Metanephros (tissue), 2 donors: ENCODE results near the gene STYX. TPM values are rescaled to one million over a fixed set of nuclear protein-coding genes. Genes with fewer than 3 reads are reported as not detected.

Experiments used
- small RNA-seq: library from RNA; depleted of rRNA; stranded (forward); fragments of <200 nt; gene quantifications from one replicate; pipeline ENCODE3, GENCODE V24; 2014; ENCODE audit warnings: low replicate concordance
- total RNA-seq: library from RNA; depleted of rRNA; stranded (reverse); fragments of >200 nt; gene quantifications from one replicate; pipeline ENCODE4 v1.2.3, GENCODE V29; 2014

STYX gene, protein sequence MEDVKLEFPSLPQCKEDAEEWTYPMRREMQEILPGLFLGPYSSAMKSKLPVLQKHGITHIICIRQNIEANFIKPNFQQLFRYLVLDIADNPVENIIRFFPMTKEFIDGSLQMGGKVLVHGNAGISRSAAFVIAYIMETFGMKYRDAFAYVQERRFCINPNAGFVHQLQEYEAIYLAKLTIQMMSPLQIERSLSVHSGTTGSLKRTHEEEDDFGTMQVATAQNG
- 15.8 TPM for total RNA-seq

DNA sequence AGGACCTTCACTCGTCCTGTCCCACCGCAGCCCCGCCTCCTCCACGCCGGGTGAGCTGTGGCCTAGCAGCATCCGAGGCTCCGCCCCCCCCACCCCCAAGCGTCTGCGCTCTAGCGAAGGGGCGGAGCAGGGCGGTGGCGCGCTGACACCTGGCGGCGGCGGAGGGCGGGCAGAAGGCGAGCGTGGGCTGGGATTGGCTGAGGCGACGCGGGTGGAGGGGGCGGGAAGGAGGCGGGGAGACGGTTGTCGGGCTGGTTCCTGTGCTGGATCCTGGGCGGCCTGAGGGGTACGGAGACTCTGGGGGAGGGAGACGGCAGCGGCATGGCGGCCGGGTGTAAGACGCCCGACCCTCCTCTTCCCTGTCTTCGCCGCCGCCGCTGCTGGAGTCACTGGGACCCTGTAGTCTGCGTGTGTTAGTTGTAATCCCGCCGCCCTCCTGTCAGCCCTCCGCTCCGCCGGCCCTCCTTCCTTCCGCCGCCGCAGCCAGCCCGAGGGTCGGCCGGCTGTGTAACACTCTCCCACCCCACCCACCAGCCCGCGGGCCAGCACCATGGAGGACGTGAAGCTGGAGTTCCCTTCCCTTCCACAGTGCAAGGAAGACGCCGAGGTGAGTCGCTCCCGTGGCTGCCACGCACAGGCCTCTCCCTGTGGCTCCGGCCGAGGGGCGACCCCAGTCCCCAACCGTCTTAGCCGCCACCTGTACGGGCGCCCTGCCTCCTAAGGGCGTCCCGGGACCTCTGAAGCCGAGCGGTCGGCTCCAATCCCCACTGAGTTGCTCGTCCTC is at the start of gene STYX:
TSS of gene STYX (plus strand) at position 242 of the 784 bp plus-strand sequence. CDS start at position 551, 309 bp downstream.

DNA sequence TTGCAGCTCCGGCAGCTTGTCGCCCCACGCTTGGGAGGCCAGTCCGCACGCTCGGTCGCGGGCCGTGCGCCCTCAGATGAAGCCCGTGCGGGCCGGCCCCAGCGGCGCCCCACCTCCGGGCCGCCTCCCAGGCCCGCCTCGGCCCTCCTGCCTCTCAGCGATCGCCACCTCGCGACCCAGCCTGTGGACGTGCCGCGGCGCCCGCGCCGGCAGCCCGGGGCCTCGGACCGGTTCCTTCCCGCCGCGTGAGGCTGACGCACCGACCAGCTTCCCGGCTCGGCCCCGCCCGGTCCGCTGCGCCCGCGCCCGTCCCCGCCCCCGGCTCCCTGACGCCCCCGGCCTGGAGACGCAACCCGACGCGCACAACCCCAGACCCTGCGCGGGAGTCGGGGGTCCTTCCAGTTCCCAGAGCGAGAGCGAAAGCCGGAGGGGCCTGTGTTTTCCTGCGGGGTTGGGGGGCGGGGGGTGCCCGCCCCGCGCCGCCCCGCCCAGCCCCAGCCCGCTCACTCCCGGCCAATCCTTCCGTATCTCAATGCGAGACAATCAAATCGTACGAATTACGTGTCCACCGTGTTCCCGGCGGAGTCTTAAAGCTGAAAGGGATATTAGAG is 34.4 kb upstream of the STYX start, which contains the start of gene ERO1A:
TSS of gene ERO1A (minus strand) at position 78 of the 611 bp plus-strand sequence. CDS start at position 1, 77 bp downstream.

DNA sequence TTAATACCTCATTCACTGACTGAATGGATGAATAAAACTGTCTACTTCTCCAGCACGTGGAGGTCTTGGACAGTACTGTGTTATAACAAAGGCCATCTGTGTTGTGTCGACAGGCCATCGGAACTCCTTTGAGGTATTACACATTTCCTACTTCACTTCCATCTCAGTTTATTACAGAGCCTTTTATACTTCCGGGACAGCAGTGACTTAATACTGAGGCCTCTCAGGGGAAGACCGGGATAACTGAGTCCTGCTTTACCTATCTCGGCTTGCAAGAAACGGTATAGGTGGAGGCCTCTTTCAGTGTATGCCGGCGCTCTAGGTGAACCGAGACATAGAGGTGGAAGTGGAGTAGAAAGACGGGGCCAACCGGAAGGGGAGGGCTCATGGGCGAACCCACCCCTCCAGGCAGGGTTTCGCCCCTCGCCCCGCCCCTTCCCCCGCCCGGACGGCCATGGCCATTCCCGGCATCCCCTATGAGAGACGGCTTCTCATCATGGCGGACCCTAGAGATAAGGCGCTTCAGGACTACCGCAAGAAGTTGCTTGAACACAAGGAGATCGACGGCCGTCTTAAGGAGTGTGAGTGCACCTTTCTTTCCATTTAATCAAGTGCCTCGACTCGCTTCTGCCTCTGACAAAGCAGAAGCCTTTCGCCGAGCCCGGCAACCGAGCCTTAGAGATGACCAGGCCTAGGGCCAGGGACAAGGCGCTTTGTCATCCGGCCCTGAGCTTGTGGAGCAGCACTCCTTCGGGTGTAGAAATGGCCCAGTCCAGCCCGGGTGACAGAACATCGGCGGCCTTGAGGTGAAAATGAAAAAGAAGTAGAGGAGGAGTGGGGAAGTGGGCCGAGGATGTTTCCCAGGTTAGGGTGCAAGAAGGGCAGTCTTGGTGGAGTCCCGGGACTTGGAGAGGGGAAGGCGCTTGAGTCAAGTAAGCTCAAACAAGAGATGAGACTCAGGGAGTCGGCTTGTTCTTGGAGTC is 23.0 kb upstream of the STYX start, which contains the start of gene PSMC6:
TSS of gene PSMC6 (plus strand) at position 477 of the 983 bp plus-strand sequence. CDS start at position 497, 20 bp downstream.

DNA sequence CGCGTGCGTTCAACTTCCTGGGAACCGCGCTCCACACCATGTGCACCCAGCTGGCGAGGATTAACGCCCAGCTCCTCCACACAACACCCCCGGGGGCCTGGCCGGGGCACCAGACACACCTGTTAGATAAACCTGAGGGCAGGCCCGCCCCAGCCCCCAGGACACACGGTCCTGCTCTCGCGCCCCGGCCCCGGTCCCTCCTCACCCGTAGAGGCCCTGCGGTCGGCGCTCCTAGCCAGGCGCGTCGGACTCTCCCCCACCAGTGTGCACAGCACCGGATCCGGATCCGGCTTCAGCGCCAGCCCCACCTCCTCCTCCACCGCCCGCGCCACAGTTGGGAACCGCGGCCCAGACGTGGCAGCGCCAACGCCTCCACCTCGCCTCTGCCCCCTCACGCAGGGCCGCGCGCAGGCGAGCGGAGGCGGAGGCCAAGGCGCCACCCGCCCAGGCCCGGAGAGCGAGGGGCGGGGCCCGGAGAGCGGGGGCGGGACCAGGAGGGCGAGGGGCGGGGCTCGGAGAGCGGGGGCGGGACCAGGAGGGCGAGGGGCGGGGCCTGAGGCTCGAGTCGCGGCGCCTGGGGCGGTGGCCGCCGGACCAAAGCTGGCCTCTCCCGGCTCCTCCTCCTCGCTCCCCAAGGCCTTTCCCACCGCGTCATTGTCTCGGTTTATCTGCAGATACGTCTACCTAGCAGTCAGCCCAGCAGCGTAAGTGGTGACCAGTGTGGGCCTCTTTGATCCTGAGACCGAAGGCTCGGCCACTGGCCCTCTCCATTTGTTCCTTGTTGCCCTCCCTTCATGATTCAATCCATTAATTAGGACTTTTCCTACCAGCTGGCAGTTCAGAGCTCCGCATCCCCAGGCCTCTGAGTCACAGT is 61.5 kb downstream of the STYX start, which contains the start of gene GNPNAT1:
TSS of gene GNPNAT1 (minus strand) at position 385 of the 874 bp plus-strand sequence. CDS start 6,957 bp downstream, outside the sequence.

Small RNA genes lying within 50 kb of the gene (small RNA-seq; reads per million reads assigned to genes)
- not detected for gene AL139317.2

Other genes with a start within 250 kb of the STYX start
- gene TXNDC16, start 177.7 kb upstream of the STYX start, total RNA-seq, result 30.7 TPM
- 5.5 TPM for gene GPR137C, start 177.3 kb upstream of the STYX start, total RNA-seq
- gene ERO1A, start 34.6 kb upstream of the STYX start, total RNA-seq, result 35.6 TPM
- 102 TPM for gene PSMC6, start 23.0 kb upstream of the STYX start, total RNA-seq
- gene GNPNAT1, start 61.4 kb downstream of the STYX start, total RNA-seq, result 22.6 TPM
- 147 TPM for gene FERMT2, start 220.9 kb downstream of the STYX start, total RNA-seq